Stimulated activated CD4-positive, alpha-beta T cell treated with anti-CD3 and anti-CD28 coated beads, Interleukin-1b, Interleukin-23, amount 100 ng/mL, for 4 hours (primary cell): ENCODE measurements around the gene ARHGAP15.

Experiments used
- DNase-seq, 2 donors: peaks; one replicate each; pipeline ENCODE4 v3.0.0-alpha.2; 2020; ENCODE audit warnings: low read depth in 2 of 2

ARHGAP15 gene

GRCh38 chr2:143764261-143764660 is 635.0 kb downstream of the ARHGAP15 start:
- DNase-seq: no peak

DNA sequence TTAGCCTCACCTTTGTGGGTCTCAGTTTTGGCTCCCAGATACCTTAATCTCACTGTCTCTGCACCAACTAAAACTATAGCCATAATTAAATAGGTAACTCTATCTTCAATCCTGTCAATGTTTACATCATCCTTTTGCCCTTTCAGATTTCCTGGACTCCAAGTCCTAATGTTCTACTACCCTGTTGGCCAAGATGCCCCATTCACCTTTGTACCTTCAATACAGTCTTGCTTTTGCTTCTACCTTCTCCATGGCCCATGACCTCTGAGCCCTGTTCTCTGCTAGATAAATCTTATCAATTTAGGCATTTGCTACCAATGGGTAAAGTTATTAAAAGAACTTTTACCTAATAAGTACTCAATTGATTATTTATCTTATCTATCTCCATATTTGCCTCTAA is 635.5 kb downstream of the ARHGAP15 start:
- no peak for DNase-seq

- no peak for DNase-seq
These were observed 639.8 kb downstream of the ARHGAP15 start for GRCh38 chr2:143768991-143769390.

DNA sequence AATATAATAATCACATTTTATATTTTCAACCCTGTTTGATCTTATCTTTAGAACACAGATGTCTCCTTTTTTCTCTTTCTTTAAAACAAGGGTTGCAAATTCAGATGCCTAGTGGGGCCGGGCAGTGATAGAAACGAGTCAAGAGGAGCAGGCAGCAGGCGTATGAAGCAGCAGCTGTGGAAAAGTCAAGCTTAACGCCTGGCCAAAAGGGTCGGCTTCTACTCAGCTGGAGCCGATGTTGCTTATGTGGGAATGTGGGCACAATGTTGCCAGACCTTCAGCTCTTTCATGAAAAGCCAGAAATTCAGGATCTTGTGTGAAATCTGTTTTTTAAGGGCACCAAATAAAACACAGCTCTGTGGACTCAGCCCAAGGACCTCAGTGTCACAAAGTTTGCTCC is 642.7 kb downstream of the ARHGAP15 start:
- DNase-seq: no peak

DNA sequence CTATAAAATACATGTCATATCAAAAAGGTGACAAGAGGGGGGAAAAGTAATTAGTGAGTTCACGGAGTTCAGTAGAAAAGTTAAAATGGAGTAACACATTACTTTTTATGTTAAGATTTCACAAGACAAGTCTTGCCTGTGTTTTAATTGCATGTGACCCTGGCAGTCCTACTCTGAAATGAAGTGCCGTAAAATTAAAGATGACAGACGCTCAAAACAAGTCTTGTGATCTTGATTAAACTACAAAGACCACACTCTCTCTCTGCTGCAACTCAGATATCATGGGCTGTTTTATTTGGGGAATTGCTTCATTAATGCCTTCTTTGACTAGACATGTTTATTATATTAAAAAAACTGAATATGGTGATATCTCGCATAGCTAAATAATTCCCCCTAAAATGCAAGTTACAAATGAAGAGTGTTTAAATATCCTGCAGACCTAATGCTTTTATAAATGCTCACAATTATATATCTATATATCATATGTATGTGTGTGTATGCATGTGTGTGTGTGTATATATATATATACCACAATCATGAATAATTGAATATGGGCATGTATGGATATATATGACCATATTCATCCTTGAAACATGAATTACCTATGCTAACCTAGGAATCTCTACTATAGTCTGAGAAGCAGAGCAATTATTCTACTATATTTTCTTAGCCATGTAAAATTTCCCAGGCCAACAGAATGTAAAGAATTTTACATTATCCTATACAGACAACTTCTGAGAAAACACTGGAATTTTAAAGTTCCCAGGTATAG is 647.5 kb downstream of the ARHGAP15 start:
- DNase-seq: no peak

DNA sequence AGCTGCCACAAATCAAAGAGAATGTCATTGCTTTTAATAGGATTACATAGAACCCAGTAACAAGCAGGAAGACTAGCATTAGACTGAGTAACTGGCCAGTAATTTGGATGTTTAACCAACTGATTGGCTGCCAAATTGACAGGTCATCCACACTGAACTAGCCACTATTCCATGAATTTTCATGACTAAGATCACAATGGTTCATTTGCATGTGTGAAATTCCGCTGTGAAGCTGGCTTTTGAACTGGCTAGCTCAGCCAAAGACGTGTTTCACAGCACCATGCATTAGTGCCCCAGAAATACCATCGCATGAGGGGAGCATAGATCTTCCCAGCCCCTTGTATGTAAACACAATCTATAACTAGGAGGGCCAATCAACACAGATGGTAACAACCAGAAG is 649.8 kb downstream of the ARHGAP15 start:
- no peak for DNase-seq

DNA sequence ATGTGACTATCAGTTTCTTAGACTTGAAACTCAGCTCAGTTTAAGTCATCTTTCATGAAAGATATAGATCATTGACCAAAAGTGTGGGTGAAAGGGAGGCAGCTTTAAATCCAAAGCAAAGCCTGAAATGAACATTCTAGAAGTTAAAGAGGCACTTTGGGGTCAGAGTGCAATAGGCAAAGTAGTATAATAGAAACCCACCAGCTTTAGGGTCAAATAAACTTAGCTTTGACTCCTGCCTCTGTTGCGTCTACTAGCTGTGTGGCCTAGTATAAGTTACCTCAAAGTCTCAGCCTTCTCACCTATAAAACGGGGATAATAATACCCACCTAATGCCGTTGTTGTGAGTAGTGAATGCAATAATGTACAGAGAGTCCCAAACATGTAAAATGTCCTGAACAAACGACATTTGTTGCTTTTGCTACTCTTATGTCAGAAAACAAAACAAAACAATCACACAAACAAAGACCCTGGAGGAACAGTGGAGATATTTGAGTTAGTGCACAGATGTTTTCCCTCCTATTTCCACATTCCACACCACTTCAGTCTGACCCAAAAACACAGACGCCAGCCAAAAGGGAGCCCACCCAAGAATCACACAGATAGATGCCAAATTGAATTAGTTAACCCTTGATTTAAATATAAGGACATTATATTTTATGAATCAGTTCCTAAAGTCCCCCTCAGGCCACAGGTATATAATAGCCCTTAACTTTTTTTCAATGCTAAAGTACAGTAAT is 657.0 kb downstream of the ARHGAP15 start:
- no peak for DNase-seq

GRCh38 chr2:143787674-143788073 is 658.5 kb downstream of the ARHGAP15 start:
- no peak for DNase-seq

DNA sequence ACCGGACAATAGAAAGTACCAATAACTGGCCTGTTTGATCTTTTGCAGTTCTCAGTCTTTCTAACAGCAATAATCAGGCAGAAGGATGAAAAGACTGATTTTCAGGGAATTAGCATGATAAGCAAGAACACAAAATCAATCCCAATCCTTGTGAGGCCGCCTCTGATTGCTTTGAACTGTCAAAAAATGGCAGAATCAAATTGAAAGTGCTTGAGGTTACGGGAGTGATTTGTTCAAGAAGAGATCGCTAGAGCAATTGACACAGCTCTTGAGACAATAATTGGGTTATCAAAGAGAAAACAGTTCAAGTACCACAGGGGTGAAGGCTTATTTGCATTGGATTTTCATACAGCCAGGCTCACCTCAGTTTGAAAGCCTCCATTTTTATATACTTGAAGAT is 663.4 kb downstream of the ARHGAP15 start:
- no peak for DNase-seq

- no peak for DNase-seq
These were observed 664.2 kb downstream of the ARHGAP15 start for GRCh38 chr2:143793381-143793780.

DNA sequence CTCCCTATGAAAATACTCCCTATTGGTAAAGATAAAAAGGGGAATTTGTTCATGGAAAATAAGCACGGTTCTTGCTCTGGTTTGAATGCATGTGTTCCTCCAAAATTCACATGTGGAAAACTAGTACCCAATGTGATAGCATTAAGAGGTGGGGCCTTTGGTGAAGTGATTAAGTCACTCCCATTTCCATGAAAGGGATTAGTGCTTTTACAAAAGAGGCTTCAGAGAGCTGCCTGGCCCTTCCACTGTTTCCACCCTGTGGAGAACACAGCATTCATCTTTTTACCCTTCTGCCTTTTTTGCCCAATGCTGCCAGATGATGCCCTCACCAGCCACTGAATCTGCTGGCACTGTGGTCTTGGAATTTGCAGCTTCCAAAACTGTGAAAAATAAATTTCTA is 666.8 kb downstream of the ARHGAP15 start:
- DNase-seq: no peak

DNA sequence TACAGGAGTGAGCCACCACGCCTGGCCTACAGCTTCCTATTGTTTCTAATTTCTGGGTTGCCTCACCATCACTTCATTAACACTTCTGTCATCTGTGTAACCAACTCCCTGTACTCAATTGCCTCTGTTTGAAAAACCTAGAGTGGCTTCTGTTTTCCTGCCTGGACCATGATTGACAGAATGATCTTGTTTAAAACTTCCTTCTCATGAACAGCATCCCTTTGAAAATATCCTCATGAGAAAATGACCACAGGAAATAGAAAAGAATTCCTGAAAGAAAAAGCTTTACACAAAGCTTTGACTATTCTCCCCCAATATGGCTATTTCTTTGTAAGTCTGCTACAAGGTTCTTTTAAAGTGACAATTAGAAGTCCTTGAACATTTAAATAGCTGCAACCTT is 672.3 kb downstream of the ARHGAP15 start:
- no peak for DNase-seq

DNA sequence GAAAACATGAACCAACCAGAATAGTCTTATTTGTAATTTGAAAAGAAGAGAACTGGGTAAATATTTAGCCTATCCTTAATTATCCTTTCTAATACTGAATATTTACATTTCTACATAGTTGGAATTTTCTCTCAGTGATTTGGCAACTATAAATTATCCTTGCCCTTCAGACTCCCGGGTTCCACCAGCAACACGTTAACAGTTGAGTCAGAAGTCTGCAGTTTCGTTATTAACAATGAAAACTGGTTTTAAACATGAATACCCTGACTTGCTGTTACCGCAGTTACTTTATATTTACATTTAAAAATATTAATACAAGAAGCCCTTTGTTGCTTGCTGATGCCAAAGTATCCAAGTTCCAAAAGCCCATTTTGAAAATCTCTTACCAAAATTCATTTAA is 673.0 kb downstream of the ARHGAP15 start:
- no peak for DNase-seq

DNA sequence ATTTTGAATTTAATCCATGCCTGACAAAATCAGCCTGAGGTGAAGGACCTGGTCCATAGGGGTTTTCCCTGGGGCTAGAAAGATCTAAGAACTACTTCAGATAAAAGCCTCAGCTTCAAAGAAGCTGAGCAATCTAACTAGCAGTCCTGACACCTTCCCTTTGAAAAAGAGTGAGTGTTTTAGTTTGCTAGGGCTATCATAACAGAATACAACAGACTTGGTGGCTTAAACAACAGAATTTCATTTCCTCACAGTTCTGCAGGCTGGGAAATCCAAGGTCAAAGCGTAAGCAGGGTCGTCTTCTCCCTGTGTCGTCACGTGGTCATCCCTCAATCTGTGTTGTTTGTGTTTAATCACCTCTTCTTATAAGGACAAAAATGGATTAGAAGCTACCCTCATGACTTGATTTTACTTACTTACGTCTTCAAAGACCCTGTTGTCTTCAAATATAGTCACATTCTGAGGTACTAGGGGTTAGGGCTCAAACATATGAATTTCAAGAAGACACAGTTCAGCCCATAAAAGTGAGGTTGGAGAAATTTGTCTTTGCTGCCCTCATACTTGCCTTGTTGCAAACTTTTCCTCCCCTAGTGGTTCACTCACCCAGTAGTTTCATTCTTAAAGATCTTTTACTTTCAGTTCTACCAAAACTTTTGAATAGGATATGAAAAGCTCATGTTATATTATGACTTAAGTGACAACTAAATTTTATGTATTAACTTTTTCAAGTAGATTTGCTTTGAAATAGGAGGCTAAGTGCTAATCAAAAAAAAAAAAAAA is 673.8 kb downstream of the ARHGAP15 start:
- no peak for DNase-seq

- no peak for DNase-seq
These were observed 674.7 kb downstream of the ARHGAP15 start for GRCh38 chr2:143803936-143804335.

DNA sequence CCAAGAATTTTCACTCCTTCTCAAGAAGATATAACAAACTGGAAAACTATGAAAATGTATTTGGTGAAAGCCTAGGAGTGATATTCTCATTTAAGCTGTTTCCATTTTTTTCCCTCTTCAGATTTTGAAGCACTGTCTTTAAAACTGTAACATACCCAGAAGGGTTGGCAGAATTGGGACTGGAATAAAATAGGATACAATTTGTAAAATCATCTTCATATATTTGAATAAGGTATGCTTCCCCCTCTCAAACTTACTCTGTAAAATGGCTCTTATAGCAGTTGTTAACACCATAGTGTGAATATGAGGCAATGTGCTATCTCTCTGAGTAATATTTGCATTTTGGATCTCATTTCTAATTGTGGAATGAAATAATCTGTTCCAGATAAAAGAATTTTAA is 676.4 kb downstream of the ARHGAP15 start:
- no peak for DNase-seq

- no peak for DNase-seq
These were observed 678.0 kb downstream of the ARHGAP15 start for GRCh38 chr2:143807192-143807591.

- no peak for DNase-seq
These were observed 678.5 kb downstream of the ARHGAP15 start for GRCh38 chr2:143807671-143808070.

DNA sequence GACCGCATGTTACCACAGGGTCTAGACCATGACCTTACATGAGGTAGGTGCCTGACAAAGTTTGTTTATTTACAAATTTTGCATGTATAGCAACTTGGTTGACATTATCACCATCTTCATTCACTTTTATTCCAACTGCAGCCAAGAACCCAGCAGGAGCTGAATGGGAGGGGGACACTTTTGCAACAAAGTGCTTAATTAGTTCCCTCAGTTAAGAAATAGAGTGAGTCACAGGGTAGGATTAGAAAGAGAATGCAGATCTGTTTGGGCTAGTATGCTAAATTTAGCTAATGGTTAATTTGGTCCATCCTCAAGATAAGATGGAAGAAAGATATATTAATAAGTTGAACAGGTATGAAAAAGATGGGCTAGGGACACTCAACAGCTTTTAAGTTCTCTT is 678.9 kb downstream of the ARHGAP15 start:
- no peak for DNase-seq

GRCh38 chr2:143815082-143815481 is 685.9 kb downstream of the ARHGAP15 start:
- no peak for DNase-seq

DNA sequence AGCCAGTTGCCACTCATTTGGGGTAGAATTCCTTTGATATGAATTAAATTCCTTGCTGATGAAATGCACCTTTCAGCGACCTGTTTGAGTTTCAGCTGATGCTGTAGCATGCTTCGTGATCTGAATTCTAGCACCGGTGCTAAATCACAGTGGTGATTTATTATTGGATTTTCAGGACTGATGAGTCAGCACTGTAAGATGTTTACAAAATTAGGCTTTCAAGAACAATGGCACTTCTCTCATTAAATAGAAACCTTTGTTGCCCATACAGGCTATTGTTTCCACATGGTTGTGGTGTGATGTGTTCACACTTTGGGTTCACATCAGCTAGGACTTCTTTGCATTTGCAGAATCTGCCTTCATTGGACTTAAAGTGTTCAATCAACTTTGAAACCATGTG is 687.7 kb downstream of the ARHGAP15 start:
- no peak for DNase-seq
